HepG2 (cell line): ENCODE results near the gene POFUT2. TPM values are rescaled to one million over a fixed set of nuclear protein-coding genes. Genes with fewer than 3 reads are reported as not detected.

Experiments
- ATAC-seq: fragments of 200-7000 bp; cut with Tn5 transposase; 3 replicates; pipeline ENCODE4 v1.9.1; 2020; ENCODE audit warnings: mild to moderate bottlenecking, moderate library complexity
- BruUV-seq: library from RNA; stranded (reverse); fragments of 400-500 nt; replicated peaks from 2 replicates; lab custom pipeline; 2021; lab: Mats Ljungman, UMichigan
- CTCF ChIA-PET: fragments of 300-600 bp; formaldehyde crosslinking; extraction: SDS; loops from one replicate; lab custom pipeline; 2021; ENCODE audit warnings: low total read pairs, inconsistent platforms, low intra/inter-chr PET ratio; lab: Yijun Ruan, JAX
- POLR2A ChIA-PET: fragments of 350-600 bp; sonication (Branson Sonifier 250); formaldehyde crosslinking; loops from one replicate; lab custom pipeline; 2020; ENCODE audit warnings: antibody characterized with exemption, inconsistent platforms; lab: Yijun Ruan, JAX
- DNase-seq: peaks from one replicate; pipeline ENCODE4 v3.0.0-alpha.2; 2015; ENCODE audit warnings: low spot score
- FAIRE-seq: peaks from 3 replicates; lab custom pipeline; 2011; peaks lifted over from hg19 to GRCh38; lab: Jason Lieb, UNC
- H2AFZ ChIP-seq: one replicate; pipeline ENCODE4 v1.6.1; 2011; ENCODE audit warnings: low read length, inconsistent platforms
- H3K27ac ChIP-seq: fragments of 300-600 bp; 3 replicates; pipeline ENCODE4 v1.8.0; 2011; ENCODE audit warnings: mixed run types, mild to moderate bottlenecking, mixed read lengths, low read length, inconsistent platforms; ENCODE audit not compliant: insufficient read depth; ENCODE audit errors: extremely low read length
- H3K27me3 ChIP-seq, 2 experiments: fragments of 200-600 bp in 1 of 2; 2 replicates in 1 of 2; 3 replicates in 1 of 2; pipeline versions ENCODE4 v1.6.0 to v1.8.0; 2011; ENCODE audit warnings: low read length in 2 of 2, mild to moderate bottlenecking in 2 of 2, moderate library complexity in 2 of 2, inconsistent platforms in 1 of 2; ENCODE audit not compliant: insufficient read depth in 2 of 2, control insufficient read depth in 1 of 2
- H3K36me3 ChIP-seq, 2 experiments: fragments of 200-600 bp in 1 of 2; replicated peaks in 1 of 2; 2 replicates in 1 of 2; 3 replicates in 1 of 2; pipeline versions ENCODE4 v1.5.1 to v1.8.0; 2011; ENCODE audit warnings: low read length in 2 of 2, inconsistent platforms in 1 of 2; ENCODE audit not compliant: insufficient read depth in 2 of 2, control insufficient read depth in 1 of 2
- H3K4me1 ChIP-seq: 2 replicates; pipeline ENCODE4 v1.5.1; 2012; ENCODE audit warnings: low read length, inconsistent platforms; ENCODE audit not compliant: insufficient read depth
- H3K4me2 ChIP-seq: 2 replicates; pipeline ENCODE4 v1.6.0; 2011; ENCODE audit warnings: low read depth, low read length, inconsistent platforms
- H3K4me3 ChIP-seq, 3 experiments: fragments of 200-600 bp in 1 of 3; sonication (generic), shearing (Covaris generic) in 1 of 3; replicated peaks in 1 of 3; 2 replicates each; pipeline ENCODE4 v1.5.1; 2011 to 2016; ENCODE audit warnings: low read length in 3 of 3, inconsistent platforms in 2 of 3, low read depth in 2 of 3, mild to moderate bottlenecking in 2 of 3, control low read depth in 1 of 3, mixed read lengths in 1 of 3; ENCODE audit not compliant: insufficient read depth in 1 of 3
- H3K79me2 ChIP-seq: one replicate; pipeline ENCODE4 v1.6.1; 2011; ENCODE audit warnings: low read length, inconsistent platforms; ENCODE audit not compliant: insufficient read depth
- H3K9ac ChIP-seq: 2 replicates; pipeline ENCODE4 v1.6.0; 2011; ENCODE audit warnings: mild to moderate bottlenecking, low read depth, low read length, inconsistent platforms; ENCODE audit not compliant: insufficient read depth
- H3K9me3 ChIP-seq: 2 replicates; pipeline ENCODE4 v1.5.1; 2012; ENCODE audit warnings: mild to moderate bottlenecking, low read length
- H4K20me1 ChIP-seq: 2 replicates; pipeline ENCODE4 v1.6.0; 2011; ENCODE audit warnings: inconsistent platforms, mild to moderate bottlenecking, low read length, moderate library complexity; ENCODE audit not compliant: insufficient read depth
- AKAP8 ChIP-seq: sonication (generic); formaldehyde crosslinking; IDR thresholded peaks from 2 replicates; pipeline ENCODE4 v1.5.1; 2020; ENCODE audit warnings: mild to moderate bottlenecking, missing genetic modification reagents
- ZNF263 ChIP-seq: sonication (generic); formaldehyde crosslinking; IDR thresholded peaks from 2 replicates; pipeline ENCODE4 v1.4.0; 2020; ENCODE audit warnings: missing genetic modification reagents
- WGBS: methylation state at CpG from one replicate; pipeline ENCODE4 v1.1.6; 2017; ENCODE audit warnings: low lambda C conversion rate; 5-methylcytosine and 5-hydroxymethylcytosine counted together
- in situ Hi-C: cut with HindIII; loops from 2 replicates; pipeline ENCODE4 v1.10.0; 2017; ENCODE audit warnings: low pct_unique_long_range_greater_than_20kb; ENCODE audit not compliant: extremely low pct_ligation_motif_present
- intact Hi-C: fragments of 100-400 bp; cut with micrococcal nuclease; formaldehyde crosslinking; loops from one replicate; pipeline ENCODE4 v1.10.0; 2022; ENCODE audit not compliant: unreplicated experiment
- polyA plus RNA-seq, 8 experiments: library from polyadenylated mRNA; depleted of rRNA in 3 of 8; stranded (reverse) in 7 of 8; unstranded in 1 of 8; fragments of >200 nt; fragmentation: Illumina TruSeq in 4 of 8; extraction: Trizol in 4 of 8; gene quantifications; 2 replicates each; pipeline versions ENCODE4 v1.2.1 to v1.2.3, GENCODE V29; 2011 to 2016; ENCODE audit warnings: low read depth in 4 of 8, missing spikeins in 1 of 8, mixed read lengths in 1 of 8; ENCODE audit not compliant: insufficient read depth in 1 of 8
- total RNA-seq, 5 experiments: library from RNA; depleted of rRNA; stranded (reverse); fragments of >200 nt; fragmentation: Illumina TruSeq; extraction: Trizol; gene quantifications; 2 replicates each; pipeline ENCODE4 v1.2.3, GENCODE V29; 2016; ENCODE audit warnings: low read depth in 1 of 5
- TF ChIP-seq, protein P1 (sequence below), 2 experiments: fragments of 450-650 bp in 1 of 2; sonication (generic) in 1 of 2; formaldehyde crosslinking in 1 of 2; IDR thresholded peaks; 2 replicates each; pipeline versions ENCODE4 v1.6.1 to v1.8.0; 2016 to 2022; ENCODE audit warnings: antibody characterized with exemption in 1 of 2, mild to moderate bottlenecking in 1 of 2, missing genetic modification reagents in 1 of 2
- TF ChIP-seq, protein P2 (sequence below): IDR thresholded peaks from 2 replicates; pipeline ENCODE4 v1.6.1; 2016; ENCODE audit warnings: missing biosample characterization, missing genetic modification reagents, low read depth
- TF ChIP-seq, protein P3 (sequence below): sonication (generic); formaldehyde crosslinking; IDR thresholded peaks from 2 replicates; pipeline ENCODE4 v1.8.1; 2023; ENCODE audit warnings: missing genetic modification reagents, mild to moderate bottlenecking, borderline replicate concordance
- TF ChIP-seq, protein P4 (sequence below): sonication (generic); formaldehyde crosslinking; IDR thresholded peaks from 2 replicates; pipeline ENCODE4 v1.4.0; 2020; ENCODE audit warnings: missing genetic modification reagents, borderline replicate concordance

POFUT2 gene
- total and polyA plus RNA-seq, 2 of the 13 experiments (the other 11 are each of a cell fraction or from before 2014, with no cell fraction given), result 22.8 to 24.0 TPM

DNA sequence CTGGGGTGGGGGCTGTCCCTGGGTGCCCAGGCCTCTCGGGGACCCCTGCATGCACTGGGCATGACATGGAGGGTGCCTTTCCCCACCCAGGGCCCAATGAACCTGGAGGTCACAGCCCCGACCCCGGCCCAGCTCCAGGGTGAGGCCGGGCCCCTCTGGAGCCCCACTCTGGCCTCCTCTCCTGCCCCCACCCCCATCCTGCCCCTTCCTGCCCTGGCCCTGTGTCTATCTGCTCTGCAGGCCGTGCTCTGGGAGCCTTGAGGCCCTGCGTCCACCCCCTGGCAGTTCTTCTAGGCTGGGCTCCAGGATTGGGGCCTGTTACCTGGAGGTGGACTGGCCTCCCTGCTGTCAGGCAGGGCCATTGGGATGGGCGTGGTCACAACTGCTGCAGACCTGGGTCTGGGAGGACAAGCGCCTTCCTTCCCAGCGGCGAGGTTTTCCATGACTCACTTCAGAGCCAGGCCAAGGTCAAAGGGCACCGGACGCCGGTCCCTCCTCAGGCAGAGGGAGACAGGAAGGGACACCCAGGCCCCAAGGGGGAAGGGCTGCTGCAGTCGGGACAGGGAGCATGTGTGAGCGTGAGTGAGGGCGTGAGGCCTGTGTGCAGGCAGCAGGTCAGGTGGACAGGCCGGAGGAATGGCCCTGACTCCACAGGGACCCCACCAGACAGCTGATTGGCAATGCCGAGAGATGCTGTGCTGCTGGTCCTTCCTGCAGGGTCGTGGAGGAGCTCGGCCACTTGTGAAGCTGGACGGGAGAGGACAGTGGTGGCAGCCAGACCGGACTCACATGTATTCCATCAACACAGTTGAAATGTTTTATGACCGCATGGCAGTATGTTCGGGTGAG is 31.1 kb upstream of the POFUT2 start:
- H3K4me2 ChIP-seq, result peak overlapping the region; percentile 66
- peaks cover 65% of the 10 kb centered on the region for H3K4me1 ChIP-seq
- peak; percentile 94 for DNase-seq
- TF ChIP-seq, protein P1, sequence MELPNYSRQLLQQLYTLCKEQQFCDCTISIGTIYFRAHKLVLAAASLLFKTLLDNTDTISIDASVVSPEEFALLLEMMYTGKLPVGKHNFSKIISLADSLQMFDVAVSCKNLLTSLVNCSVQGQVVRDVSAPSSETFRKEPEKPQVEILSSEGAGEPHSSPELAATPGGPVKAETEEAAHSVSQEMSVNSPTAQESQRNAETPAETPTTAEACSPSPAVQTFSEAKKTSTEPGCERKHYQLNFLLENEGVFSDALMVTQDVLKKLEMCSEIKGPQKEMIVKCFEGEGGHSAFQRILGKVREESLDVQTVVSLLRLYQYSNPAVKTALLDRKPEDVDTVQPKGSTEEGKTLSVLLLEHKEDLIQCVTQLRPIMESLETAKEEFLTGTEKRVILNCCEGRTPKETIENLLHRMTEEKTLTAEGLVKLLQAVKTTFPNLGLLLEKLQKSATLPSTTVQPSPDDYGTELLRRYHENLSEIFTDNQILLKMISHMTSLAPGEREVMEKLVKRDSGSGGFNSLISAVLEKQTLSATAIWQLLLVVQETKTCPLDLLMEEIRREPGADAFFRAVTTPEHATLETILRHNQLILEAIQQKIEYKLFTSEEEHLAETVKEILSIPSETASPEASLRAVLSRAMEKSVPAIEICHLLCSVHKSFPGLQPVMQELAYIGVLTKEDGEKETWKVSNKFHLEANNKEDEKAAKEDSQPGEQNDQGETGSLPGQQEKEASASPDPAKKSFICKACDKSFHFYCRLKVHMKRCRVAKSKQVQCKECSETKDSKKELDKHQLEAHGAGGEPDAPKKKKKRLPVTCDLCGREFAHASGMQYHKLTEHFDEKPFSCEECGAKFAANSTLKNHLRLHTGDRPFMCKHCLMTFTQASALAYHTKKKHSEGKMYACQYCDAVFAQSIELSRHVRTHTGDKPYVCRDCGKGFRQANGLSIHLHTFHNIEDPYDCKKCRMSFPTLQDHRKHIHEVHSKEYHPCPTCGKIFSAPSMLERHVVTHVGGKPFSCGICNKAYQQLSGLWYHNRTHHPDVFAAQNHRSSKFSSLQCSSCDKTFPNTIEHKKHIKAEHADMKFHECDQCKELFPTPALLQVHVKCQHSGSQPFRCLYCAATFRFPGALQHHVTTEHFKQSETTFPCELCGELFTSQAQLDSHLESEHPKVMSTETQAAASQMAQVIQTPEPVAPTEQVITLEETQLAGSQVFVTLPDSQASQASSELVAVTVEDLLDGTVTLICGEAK (IDR thresholded peaks at IDR 0.05), result no peak
- TF ChIP-seq, protein P1 (CRISPR knock-in tag; IDR thresholded peaks at IDR 0.05), result no peak; the same call in 1 of the 2 replicates
- TF ChIP-seq, protein P2, sequence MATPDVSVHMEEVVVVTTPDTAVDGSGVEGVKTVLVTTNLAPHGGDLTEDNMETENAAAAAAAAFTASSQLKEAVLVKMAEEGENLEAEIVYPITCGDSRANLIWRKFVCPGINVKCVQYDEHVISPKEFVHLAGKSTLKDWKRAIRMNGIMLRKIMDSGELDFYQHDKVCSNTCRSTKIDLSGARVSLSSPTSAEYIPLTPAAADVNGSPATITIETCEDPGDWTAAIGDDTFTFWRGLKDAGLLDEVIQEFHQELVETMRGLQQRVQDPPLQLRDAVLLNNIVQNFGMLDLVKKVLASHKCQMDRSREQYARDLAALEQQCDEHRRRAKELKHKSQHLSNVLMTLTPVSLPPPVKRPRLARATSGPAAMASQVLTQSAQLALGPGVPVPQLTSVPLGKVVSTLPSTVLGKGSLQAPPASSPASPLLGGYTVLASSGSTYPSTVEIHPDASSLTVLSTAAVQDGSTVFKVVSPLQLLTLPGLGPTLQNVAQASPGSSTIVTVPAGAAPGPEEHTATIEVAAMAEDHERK (CRISPR knock-in tag), result no peak
- TF ChIP-seq AKAP8 (CRISPR knock-in tag) (no peak), ZNF263 (peak; percentile 75)
- TF ChIP-seq, protein P3, sequence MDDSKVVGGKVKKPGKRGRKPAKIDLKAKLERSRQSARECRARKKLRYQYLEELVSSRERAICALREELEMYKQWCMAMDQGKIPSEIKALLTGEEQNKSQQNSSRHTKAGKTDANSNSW, result no peak; the same call in 1 of the 2 replicates
- TF ChIP-seq, protein P4, sequence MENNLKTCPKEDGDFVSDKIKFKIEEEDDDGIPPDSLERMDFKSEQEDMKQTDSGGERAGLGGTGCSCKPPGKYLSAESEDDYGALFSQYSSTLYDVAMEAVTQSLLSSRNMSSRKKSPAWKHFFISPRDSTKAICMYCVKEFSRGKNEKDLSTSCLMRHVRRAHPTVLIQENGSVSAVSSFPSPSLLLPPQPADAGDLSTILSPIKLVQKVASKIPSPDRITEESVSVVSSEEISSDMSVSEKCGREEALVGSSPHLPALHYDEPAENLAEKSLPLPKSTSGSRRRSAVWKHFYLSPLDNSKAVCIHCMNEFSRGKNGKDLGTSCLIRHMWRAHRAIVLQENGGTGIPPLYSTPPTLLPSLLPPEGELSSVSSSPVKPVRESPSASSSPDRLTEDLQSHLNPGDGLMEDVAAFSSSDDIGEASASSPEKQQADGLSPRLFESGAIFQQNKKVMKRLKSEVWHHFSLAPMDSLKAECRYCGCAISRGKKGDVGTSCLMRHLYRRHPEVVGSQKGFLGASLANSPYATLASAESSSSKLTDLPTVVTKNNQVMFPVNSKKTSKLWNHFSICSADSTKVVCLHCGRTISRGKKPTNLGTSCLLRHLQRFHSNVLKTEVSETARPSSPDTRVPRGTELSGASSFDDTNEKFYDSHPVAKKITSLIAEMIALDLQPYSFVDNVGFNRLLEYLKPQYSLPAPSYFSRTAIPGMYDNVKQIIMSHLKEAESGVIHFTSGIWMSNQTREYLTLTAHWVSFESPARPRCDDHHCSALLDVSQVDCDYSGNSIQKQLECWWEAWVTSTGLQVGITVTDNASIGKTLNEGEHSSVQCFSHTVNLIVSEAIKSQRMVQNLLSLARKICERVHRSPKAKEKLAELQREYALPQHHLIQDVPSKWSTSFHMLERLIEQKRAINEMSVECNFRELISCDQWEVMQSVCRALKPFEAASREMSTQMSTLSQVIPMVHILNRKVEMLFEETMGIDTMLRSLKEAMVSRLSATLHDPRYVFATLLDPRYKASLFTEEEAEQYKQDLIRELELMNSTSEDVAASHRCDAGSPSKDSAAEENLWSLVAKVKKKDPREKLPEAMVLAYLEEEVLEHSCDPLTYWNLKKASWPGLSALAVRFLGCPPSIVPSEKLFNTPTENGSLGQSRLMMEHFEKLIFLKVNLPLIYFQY (CRISPR knock-in tag), result no peak

More for the DNA sequence above, 31.1 kb upstream of the POFUT2 start:
- peak overlapping the region; percentile 49 for H3K27ac ChIP-seq
- CTCF ChIA-PET, result no interaction called here
- H3K9ac ChIP-seq, result peak overlapping the region; percentile 24
- H3K9me3 ChIP-seq, result no peaks in the 10 kb centered on the region
- H3K79me2 ChIP-seq, result no peaks in the 10 kb centered on the region
- FAIRE-seq (peak; percentile 93), ATAC-seq (peak; percentile 83)
- H3K27me3 ChIP-seq, result no peaks in the 10 kb centered on the region
- peak overlapping the region in 2 of 3 experiments; percentile 31 to 45; a peak in 2 of 6 replicates for H3K4me3 ChIP-seq
- H2AFZ ChIP-seq, result no peak overlapping the region
- 54% methylated on average over 7 of the region's 24 CpGs for WGBS
- BruUV-seq, result no TSS peak
- in situ Hi-C loops, result no loop called here
- POLR2A ChIA-PET, result interaction anchor here (1.7 to 5.9 kb wide), 3 partner anchors 10 to 91 kb away, joined by 5 to 37 read pairs (median 36); no protein-coding TSS in a partner anchor
- H3K36me3 ChIP-seq, result no peaks in the 10 kb centered on the region
- intact Hi-C loops, result no loop called here
- no peaks in the 10 kb centered on the region for H4K20me1 ChIP-seq
